NCI-H460 (cell line): ENCODE measurements around the gene ZNF564. TPM values are rescaled to one million over a fixed set of nuclear protein-coding genes. Genes with fewer than 3 reads are reported as not detected.
"Not testable (repeated sequence)": the region's sequence is repeated elsewhere in the genome, so short reads cannot be mapped to it uniquely, and the experiment has no call there.

Source experiments
- DNase-seq: peaks from one replicate; pipeline ENCODE4 v3.0.0-alpha.2; 2016; ENCODE audit warnings: low read depth; ENCODE audit errors: extremely low read depth
- polyA plus RNA-seq: library from polyadenylated mRNA; depleted of rRNA; stranded (reverse); fragments of >200 nt; gene quantifications from 2 replicates; pipeline ENCODE4 v1.2.3, GENCODE V29; 2014; cell fraction: nucleus; rRNA removed
- total RNA-seq: library from RNA; depleted of rRNA; stranded (reverse); fragments of >200 nt; shearing (Covaris generic); gene quantifications from 2 replicates; pipeline ENCODE4 v1.2.3, GENCODE V29; 2014; rRNA removed

ZNF564 gene
- 3.5 and 4.1 TPM in 2 replicates for total RNA-seq
- 1.8 TPM in 2 replicates for polyA plus RNA-seq

GRCh38 chr19:12551060-12551832 lies at the start of gene ZNF564:
Gene ZNF564 (minus strand): TSS chr19:12551482. CDS start chr19:12551332, 150 bp downstream.
- DNase-seq, result peak; percentile 93

GRCh38 chr19:12597594-12597993 lies 46.3 kb upstream of the ZNF564 start:
- no peak for DNase-seq

GRCh38 chr19:12596927-12597548 lies 45.8 kb upstream of the ZNF564 start:
- no peak for DNase-seq

- DNase-seq, result no peak
Observed at GRCh38 chr19:12596485-12596884, 45.2 kb upstream of the ZNF564 start.

GRCh38 chr19:12581100-12581499 lies 29.8 kb upstream of the ZNF564 start:
- no peak for DNase-seq

GRCh38 chr19:12580180-12580694 lies 29.0 kb upstream of the ZNF564 start:
- DNase-seq, result no peak

GRCh38 chr19:12578641-12579040 lies 27.4 kb upstream of the ZNF564 start:
- DNase-seq, result no peak

- DNase-seq, result no peak
Observed at GRCh38 chr19:12574036-12574435, 22.8 kb upstream of the ZNF564 start.

- DNase-seq, result no peak
Observed at GRCh38 chr19:12567951-12568350, 16.7 kb upstream of the ZNF564 start.

- not testable (repeated sequence) for DNase-seq
Observed at GRCh38 chr19:12566380-12566779, 15.1 kb upstream of the ZNF564 start.

- peak; percentile 49 for DNase-seq
Observed at GRCh38 chr19:12564016-12564664, 12.9 kb upstream of the ZNF564 start.

GRCh38 chr19:12555456-12555930 lies 4.2 kb upstream of the ZNF564 start:
- DNase-seq, result no peak

GRCh38 chr19:12546903-12547302 lies 4.4 kb downstream of the ZNF564 start:
- DNase-seq, result no peak

GRCh38 chr19:12546068-12546467 lies 5.2 kb downstream of the ZNF564 start:
- no peak for DNase-seq

GRCh38 chr19:12545267-12545666 lies 6.0 kb downstream of the ZNF564 start:
- DNase-seq, result no peak

GRCh38 chr19:12544401-12544876 lies 6.8 kb downstream of the ZNF564 start:
- DNase-seq, result no peak

GRCh38 chr19:12543855-12544254 lies 7.4 kb downstream of the ZNF564 start:
- DNase-seq, result no peak

- no peak for DNase-seq
Observed at GRCh38 chr19:12527034-12527836, 24.0 kb downstream of the ZNF564 start.

- no peak for DNase-seq
Observed at GRCh38 chr19:12526542-12526941, 24.7 kb downstream of the ZNF564 start.

- DNase-seq, result peak; percentile 2
Observed at GRCh38 chr19:12521996-12522395, 29.3 kb downstream of the ZNF564 start.
